ENCODE data around the gene PHACTR3.

PHACTR3 gene

DNA sequence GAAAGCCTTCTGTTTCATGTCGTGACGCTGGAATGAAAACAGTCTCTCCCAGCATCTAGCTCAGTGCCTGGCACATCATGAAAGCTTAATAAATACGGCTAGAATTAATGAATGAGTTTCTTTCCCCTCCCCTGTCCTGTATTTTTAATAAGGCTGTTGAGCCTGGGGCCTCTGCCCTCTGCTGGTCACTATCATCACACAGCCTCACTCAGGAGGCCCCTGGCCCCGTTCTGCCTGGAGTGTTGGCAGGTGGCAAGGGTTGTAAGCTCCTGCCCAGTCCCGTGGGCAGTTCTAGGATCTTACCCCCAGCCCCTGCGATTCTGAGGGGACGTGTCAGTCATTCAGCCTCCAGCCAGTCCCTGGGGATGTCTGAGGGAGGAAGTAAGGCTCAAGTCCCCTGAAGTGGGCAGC is 41.4 kb downstream of the PHACTR3 start:
- TF ChIP-seq ZFX (IDR thresholded peaks at IDR 0.05) = no peak
- TF ChIP-seq, protein P1, sequence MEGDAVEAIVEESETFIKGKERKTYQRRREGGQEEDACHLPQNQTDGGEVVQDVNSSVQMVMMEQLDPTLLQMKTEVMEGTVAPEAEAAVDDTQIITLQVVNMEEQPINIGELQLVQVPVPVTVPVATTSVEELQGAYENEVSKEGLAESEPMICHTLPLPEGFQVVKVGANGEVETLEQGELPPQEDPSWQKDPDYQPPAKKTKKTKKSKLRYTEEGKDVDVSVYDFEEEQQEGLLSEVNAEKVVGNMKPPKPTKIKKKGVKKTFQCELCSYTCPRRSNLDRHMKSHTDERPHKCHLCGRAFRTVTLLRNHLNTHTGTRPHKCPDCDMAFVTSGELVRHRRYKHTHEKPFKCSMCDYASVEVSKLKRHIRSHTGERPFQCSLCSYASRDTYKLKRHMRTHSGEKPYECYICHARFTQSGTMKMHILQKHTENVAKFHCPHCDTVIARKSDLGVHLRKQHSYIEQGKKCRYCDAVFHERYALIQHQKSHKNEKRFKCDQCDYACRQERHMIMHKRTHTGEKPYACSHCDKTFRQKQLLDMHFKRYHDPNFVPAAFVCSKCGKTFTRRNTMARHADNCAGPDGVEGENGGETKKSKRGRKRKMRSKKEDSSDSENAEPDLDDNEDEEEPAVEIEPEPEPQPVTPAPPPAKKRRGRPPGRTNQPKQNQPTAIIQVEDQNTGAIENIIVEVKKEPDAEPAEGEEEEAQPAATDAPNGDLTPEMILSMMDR (conservative IDR thresholded peaks at IDR 0.05) = peak; percentile 66
- H3K27ac ChIP-seq = no peak overlapping the region

DNA sequence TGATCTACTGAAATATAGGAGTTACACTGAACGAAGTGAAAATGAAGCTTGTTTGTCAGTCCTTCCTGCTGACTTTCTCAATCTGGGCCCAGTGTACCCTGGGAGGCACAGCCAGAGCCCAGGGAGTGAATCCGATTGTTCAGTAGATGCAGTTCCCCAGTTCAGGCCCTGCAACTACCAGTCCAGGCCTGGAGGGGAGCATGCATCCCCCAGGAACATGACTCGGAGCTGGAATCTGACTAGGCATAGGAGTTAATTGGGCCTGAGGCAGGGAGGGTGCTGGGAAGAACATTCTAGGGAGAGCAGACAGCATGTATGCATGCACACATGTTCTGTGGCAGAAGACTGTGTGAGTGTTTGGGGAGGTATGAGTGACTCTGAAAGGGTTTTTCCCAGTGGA is 42.1 kb downstream of the PHACTR3 start:
- TF ChIP-seq ZFX (IDR thresholded peaks at IDR 0.05) = no peak
- TF ChIP-seq, protein P1 (conservative IDR thresholded peaks at IDR 0.05) = no peak
- H3K27ac ChIP-seq = no peak overlapping the region

DNA sequence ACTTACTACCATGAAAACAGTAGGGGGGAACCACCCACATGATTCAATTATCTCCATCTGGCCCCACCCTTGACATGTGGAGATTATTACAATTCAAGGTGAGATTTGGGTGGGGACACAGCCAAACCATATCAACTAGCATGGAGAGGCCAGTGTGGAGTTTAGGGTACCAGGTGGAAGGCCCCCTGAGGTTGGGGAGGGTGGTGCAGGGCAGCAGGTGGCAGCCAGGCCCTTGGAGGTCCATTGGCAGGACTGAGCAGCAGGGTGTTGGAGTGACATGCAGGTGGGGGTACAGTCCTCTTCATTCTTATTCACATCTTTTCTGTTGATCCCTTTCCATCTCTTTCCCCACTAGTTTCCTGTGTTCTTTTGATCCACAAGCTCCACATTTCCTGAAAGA is 42.9 kb downstream of the PHACTR3 start:
- TF ChIP-seq, protein P1 (conservative IDR thresholded peaks at IDR 0.05) = no peak
- TF ChIP-seq ZFX (IDR thresholded peaks at IDR 0.05) = no peak
- H3K27ac ChIP-seq = no peak overlapping the region

DNA sequence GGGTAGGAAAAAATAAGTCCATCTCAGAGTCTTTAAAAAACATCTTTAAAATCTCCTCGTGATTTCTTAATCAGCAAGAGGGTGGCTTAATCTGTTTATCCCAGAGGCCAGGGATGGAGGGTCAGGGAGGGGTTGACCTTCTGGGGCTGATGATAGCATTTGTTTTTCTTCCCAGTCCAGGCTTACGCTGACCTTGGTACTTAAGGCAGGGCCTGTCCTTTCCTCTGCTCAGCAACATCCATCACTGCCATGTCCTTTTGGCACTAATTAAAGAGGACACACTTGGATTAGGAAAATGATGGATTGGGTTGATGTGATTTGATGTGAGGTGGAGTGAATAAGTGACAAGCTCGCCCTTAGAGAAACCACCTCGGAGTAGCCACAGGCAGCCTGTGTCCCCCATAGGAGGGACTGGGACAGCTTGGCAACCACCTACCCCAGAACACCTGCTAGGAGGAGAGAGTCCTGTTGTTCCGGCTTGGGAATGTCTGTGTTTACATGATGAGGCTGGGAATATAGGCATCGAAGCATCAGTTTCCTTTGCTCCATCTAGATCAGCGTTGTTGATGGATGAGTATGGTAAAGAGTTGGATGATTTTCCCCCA is 44.2 kb downstream of the PHACTR3 start:
- no peak overlapping the region for H3K27ac ChIP-seq
- TF ChIP-seq, protein P1 (conservative IDR thresholded peaks at IDR 0.05) = no peak
- TF ChIP-seq ZFX (IDR thresholded peaks at IDR 0.05) = no peak

DNA sequence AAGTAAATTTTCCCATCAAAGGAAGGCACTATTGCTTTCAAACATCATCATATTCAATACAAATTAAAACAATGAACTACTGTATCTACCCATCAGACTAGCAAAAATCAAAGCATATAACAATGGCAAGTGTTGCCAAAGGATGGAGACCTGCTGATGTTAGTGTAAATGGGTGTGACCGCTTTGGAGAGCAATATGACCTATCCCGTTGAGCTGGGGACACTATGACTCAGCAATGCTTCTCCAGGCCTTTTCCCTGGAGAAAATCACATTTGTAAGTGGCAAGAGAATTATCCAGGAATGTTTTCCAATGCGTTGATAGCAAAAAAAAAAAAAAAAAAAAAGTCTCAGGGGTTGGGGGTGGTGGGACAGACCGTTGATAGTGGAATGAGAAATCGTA is 46.1 kb downstream of the PHACTR3 start:
- no peak overlapping the region for H3K27ac ChIP-seq
- TF ChIP-seq, protein P1 (conservative IDR thresholded peaks at IDR 0.05) = no peak
- no peak for TF ChIP-seq ZFX (IDR thresholded peaks at IDR 0.05)

DNA sequence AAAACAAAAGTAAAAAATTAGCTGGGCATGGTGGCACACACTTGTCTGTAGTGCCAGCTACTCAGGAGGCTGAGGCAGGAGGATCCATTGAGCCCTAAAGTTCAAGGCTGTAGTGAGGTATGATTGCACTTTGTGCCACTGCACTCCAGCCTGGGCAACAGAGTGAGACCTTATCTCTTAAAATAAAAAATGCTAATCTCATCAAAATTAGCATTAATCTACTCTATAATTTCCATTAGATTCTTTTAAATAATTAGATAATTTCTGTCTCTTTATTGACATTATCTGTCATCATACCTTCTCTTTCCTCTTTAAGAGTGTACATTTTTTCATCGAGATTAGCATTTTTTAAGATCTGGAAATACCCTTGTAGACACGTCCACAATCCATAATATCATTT is 48.0 kb downstream of the PHACTR3 start:
- TF ChIP-seq, protein P1 (conservative IDR thresholded peaks at IDR 0.05) = no peak
- TF ChIP-seq ZFX (IDR thresholded peaks at IDR 0.05) = no peak
- no peak overlapping the region for H3K27ac ChIP-seq

DNA sequence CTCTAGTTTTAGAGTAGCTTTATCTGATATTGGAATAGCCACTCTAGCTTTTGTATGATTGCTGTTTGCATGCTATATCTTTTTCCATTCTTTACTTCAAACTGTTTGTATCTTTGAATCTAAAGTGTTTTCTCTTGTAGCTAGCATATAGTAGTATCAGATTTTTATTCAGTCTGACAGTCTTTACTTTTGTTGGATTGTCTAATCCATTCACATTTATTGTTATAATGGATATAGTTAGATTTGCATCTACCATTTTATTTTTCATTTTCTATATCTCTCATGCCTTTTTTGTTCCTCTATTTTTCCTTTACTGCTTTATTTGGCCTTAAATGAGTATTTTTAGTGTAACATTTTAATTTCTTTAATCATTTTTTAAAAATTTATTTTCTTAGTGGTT is 52.1 kb downstream of the PHACTR3 start:
- no peak for TF ChIP-seq ZFX (IDR thresholded peaks at IDR 0.05)
- TF ChIP-seq, protein P1 (conservative IDR thresholded peaks at IDR 0.05) = no peak
- H3K27ac ChIP-seq = no peak overlapping the region

Measured in C4-2B (cell line).